Cardiac muscle cell (in vitro differentiated cells and primary cell): ENCODE data around the gene TMEM163. TPM values are rescaled to one million over a fixed set of nuclear protein-coding genes. Genes with fewer than 3 reads are reported as not detected.

Experiments
- DNase-seq, 2 donors: peaks; one replicate each; pipeline versions ENCODE4 v3.0.0 to v3.0.0-alpha.2; 2010 to 2017; ENCODE audit warnings: low read depth in 1 of 2, low spot score in 1 of 2
- H3K27ac ChIP-seq: fragments of 200-600 bp; sonication (generic); 2 replicates; pipeline ENCODE4 v1.5.1; 2016
- H3K27me3 ChIP-seq: fragments of 200-600 bp; sonication (generic); 2 replicates; pipeline ENCODE4 v1.6.0; 2016; ENCODE audit warnings: control low read depth
- H3K36me3 ChIP-seq: fragments of 200-600 bp; sonication (generic); 2 replicates; pipeline ENCODE4 v1.5.1; 2016; ENCODE audit warnings: control low read depth
- H3K4me1 ChIP-seq: fragments of 200-600 bp; sonication (generic); 2 replicates; pipeline ENCODE4 v1.8.1; 2017; ENCODE audit warnings: low read depth, mild to moderate bottlenecking, mixed run types
- H3K4me3 ChIP-seq: fragments of 200-600 bp; sonication (generic); 2 replicates; pipeline ENCODE4 v1.5.1; 2016; ENCODE audit warnings: mild to moderate bottlenecking
- H3K9me3 ChIP-seq: fragments of 200-600 bp; sonication (generic); 2 replicates; pipeline ENCODE4 v1.5.1; 2017; ENCODE audit warnings: low read depth, mild to moderate bottlenecking, control low read depth
- polyA plus RNA-seq: library from polyadenylated mRNA; unstranded; fragments of >200 nt; fragmentation: Nextera tagmentation; extraction: Ambion mirVana; gene quantifications from 2 replicates; pipeline ENCODE4 v1.2.1, GENCODE V29; 2016
- total RNA-seq: library from RNA; depleted of rRNA; stranded (reverse); fragments of >200 nt; gene quantifications from 2 replicates; pipeline ENCODE4 v1.2.3, GENCODE V29; 2016
- TF ChIP-seq, protein P1 (sequence below): IDR thresholded peaks from 2 replicates; pipeline ENCODE4 v1.5.1; 2012; ENCODE audit warnings: low read depth, mild to moderate bottlenecking, low read length

Gene TMEM163
- total and polyA plus RNA-seq, 2 experiments from 2014 or later: 45.8 to 58.1 TPM

DNA sequence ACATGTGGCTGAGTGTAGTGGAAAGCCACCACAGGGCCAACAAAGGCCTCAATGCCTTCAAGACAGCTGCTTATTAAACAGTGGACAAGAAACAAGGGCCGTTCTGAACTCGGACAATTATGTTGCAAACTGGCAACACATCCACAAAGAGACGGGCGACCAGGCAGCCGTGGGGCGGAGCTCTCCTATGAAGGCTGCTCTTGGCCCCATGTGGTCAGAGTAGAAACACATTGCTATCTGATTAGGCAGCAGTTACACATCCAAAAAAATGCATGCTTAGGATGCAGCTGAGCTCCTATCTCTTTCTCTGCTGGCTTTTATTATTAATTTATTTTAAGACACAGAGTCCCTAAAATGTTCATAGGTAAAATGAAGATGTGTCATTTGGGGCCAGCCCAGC lies 163.4 kb downstream of the TMEM163 start:
- Histone ChIP-seq H3K4me1 (peaks cover 4% of the 10 kb centered on the region), H3K4me3 (no peak overlapping the region), H3K9me3 (no peaks in the 10 kb centered on the region), H3K27me3 (no peaks in the 10 kb centered on the region), H3K27ac (no peak overlapping the region), H3K36me3 (no peaks in the 10 kb centered on the region)
- TF ChIP-seq, protein P1, sequence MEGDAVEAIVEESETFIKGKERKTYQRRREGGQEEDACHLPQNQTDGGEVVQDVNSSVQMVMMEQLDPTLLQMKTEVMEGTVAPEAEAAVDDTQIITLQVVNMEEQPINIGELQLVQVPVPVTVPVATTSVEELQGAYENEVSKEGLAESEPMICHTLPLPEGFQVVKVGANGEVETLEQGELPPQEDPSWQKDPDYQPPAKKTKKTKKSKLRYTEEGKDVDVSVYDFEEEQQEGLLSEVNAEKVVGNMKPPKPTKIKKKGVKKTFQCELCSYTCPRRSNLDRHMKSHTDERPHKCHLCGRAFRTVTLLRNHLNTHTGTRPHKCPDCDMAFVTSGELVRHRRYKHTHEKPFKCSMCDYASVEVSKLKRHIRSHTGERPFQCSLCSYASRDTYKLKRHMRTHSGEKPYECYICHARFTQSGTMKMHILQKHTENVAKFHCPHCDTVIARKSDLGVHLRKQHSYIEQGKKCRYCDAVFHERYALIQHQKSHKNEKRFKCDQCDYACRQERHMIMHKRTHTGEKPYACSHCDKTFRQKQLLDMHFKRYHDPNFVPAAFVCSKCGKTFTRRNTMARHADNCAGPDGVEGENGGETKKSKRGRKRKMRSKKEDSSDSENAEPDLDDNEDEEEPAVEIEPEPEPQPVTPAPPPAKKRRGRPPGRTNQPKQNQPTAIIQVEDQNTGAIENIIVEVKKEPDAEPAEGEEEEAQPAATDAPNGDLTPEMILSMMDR: no peak
- no peak for DNase-seq

DNA sequence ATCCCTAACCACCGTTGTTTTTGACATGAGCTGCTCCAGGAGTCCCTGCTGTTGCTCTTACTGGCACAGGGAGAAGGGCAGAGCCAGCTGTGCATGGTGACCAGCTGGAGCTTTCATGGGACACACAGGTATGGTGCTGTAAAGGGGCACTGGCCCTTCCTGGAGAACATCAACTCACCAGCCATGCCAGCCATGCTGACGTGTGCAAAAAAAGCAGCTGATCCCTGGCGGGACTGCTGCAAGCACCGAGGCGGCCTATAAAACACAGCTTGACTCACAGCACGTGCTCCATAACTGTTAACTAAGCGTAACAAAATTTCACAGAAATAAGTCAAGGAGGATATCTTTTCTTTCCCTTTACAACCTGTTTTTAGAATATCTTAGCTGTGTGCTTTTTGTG lies 165.1 kb downstream of the TMEM163 start:
- Histone ChIP-seq H3K27me3 (no peaks in the 10 kb centered on the region), H3K9me3 (no peaks in the 10 kb centered on the region), H3K27ac (no peak overlapping the region), H3K4me1 (peaks cover 4% of the 10 kb centered on the region), H3K36me3 (peaks cover 2% of the 10 kb centered on the region), H3K4me3 (no peak overlapping the region)
- TF ChIP-seq, protein P1: no peak
- DNase-seq: no peak

DNA sequence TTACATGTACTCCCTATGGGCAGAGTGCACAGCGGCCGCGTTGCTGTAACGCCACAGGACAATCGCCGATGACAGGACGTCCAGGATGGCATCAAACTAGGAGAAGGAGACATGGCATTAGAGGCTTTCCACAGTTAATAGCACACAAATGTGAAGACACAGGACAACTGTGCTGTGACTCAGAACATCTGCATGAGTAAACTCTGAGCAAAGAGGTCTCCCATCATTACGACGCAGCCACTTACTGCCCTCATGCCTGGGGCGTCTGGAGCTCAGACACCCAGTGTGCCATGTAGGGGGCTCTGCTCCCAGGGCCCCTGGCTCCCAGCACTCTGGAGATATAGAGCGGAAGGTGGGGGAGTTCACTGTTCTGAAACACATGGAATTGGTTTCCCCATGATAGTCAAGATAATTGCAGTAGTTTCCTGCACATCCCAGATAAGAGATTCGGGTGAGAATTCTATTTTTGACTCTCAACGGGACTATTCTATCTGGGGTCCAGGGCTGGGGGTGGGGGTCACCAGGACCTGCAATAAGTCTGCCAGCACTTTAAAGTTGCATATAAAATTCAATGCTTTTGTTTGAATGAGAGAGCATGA lies 168.1 kb downstream of the TMEM163 start:
- Histone ChIP-seq H3K27ac (no peak overlapping the region), H3K36me3 (peaks cover 4% of the 10 kb centered on the region), H3K27me3 (no peaks in the 10 kb centered on the region), H3K4me1 (peaks cover 4% of the 10 kb centered on the region), H3K4me3 (no peak overlapping the region), H3K9me3 (no peaks in the 10 kb centered on the region)
- TF ChIP-seq, protein P1: no peak
- no peak for DNase-seq

DNA sequence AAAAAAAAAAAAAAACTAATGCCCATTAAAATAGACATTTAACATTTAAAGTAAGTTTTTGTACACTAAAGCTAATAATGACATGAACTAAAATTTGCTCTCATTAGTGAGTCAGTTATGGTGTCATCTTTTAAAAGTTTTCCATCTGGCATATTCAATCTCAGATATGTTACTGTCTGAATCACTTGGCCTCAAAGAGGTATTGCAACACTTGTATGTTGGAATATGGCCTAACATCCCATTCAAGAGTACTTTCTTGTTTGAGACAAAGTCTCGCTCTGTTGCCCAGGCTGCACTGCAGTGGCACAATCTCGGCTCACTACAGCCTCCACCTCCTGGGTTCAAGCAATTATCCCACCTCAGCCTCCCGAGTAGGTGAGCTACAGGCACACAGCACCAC lies 169.7 kb downstream of the TMEM163 start:
- TF ChIP-seq, protein P1: no peak
- DNase-seq: peak in 1 of 2 donors; percentile 69

DNA sequence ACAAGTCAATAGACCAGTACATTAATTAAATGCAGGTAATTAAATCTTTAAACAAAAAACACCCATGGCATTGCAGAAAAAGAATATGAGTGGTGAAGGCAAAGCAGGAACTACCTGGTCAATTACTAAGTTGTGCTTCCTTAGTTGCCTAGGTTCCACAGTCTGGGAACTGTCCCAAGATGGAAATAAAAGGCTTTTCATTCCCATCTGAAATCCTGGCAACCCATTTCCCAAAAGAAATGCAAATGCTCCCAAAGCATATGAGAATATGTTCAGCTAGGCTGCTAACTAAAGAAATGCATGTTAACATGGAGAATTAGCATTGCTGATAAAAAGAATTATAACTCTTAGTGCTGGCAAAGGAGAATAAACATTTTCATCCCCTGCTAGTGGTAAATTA lies 177.8 kb downstream of the TMEM163 start:
- H3K9me3 ChIP-seq: no peaks in the 10 kb centered on the region
- peaks cover 14% of the 10 kb centered on the region for H3K4me1 ChIP-seq
- no peak overlapping the region for H3K4me3 ChIP-seq
- no peak overlapping the region for H3K27ac ChIP-seq
- TF ChIP-seq, protein P1: no peak
- H3K36me3 ChIP-seq: no peaks in the 10 kb centered on the region
- no peak for DNase-seq
- no peaks in the 10 kb centered on the region for H3K27me3 ChIP-seq

More for the DNA sequence above, 169.7 kb downstream of the TMEM163 start:
- Histone ChIP-seq H3K4me1 (peaks cover 4% of the 10 kb centered on the region), H3K36me3 (peaks cover 4% of the 10 kb centered on the region), H3K27ac (no peak overlapping the region), H3K4me3 (no peak overlapping the region), H3K9me3 (no peaks in the 10 kb centered on the region), H3K27me3 (no peaks in the 10 kb centered on the region)

DNA sequence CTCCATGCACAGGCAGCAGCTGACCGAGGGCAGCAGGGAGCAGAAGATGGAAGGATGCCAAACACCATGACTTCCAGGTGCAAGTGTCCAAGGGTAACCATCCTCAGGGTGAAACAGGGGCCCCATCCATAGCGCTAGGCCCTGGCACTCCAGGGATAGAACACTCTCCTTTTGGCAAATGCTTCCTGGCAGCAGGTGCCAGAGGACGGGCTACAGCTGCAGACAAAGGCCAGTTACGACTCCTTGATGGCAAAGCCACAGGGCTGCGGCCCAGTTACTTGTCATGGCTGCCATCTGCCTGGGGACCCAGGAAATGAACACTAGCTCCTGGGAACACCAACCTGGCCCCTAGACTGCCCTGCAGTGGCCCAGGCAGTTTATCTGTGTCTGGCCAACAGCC lies 178.8 kb downstream of the TMEM163 start:
- no peak for DNase-seq
- Histone ChIP-seq H3K4me1 (peaks cover 16% of the 10 kb centered on the region), H3K4me3 (no peak overlapping the region), H3K27me3 (no peaks in the 10 kb centered on the region), H3K9me3 (no peaks in the 10 kb centered on the region), H3K36me3 (no peaks in the 10 kb centered on the region), H3K27ac (no peak overlapping the region)
- TF ChIP-seq, protein P1: no peak
